ENCODE data around the gene MAP3K5.
A peak's percentile ranks its signal among the peaks of the same experiment; 100 is the strongest.

DNA sequence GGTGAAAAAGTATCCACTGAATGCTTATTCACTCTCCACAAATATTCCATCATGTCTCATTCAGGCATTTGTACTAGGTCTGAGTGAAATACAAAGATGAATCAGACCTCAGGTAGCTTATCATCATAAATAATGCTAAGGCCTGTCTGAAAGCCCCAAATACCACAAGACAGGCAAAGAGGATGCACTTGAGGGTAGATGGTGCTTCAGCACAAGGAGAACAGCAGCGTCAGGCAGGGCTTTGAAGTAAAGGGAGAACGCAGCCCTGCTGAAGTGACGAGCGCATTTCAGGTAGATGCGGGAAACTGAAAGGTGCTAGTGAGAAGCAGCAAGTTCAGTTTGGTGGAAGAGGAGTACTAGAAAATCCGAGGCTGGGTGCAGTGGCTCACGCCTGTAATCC, 38.7 kb downstream of the MAP3K5 start:
- no peak for TF ChIP-seq CTCF (IDR thresholded peaks at IDR 0.05)
- TF ChIP-seq POLR2A (IDR thresholded peaks at IDR 0.05) = no peak
- TF ChIP-seq POLR2AphosphoS5 (IDR thresholded peaks at IDR 0.05) = peak in 1 of 2 donors; percentile 13
- TF ChIP-seq EP300 (IDR thresholded peaks at IDR 0.05) = no peak
